H9 (cell line): ENCODE results near the gene ADAMTS2. TPM values are rescaled to one million over a fixed set of nuclear protein-coding genes. Genes with fewer than 3 reads are reported as not detected.

ENCODE experiments used
- DNase-seq: peaks from one replicate; pipeline ENCODE4 v3.0.0-alpha.2; 2017
- H2AFZ ChIP-seq: one replicate; pipeline ENCODE4 v1.6.1; 2013; ENCODE audit warnings: mild to moderate bottlenecking, low read length, control low read depth, moderate library complexity
- H2AK5ac ChIP-seq: 2 replicates; pipeline ENCODE4 v1.6.1; 2013; ENCODE audit warnings: low read length, control low read depth, mixed read lengths; ENCODE audit not compliant: insufficient read length
- H2BK120ac ChIP-seq: one replicate; pipeline ENCODE4 v1.6.1; 2013; ENCODE audit warnings: low read depth, mild to moderate bottlenecking, low read length, control low read depth, inconsistent platforms; ENCODE audit not compliant: poor library complexity, severe bottlenecking
- H2BK12ac ChIP-seq: 2 replicates; pipeline ENCODE4 v1.6.1; 2013; ENCODE audit warnings: low read length, control low read depth, mixed read lengths, low read depth; ENCODE audit not compliant: insufficient read length
- H2BK15ac ChIP-seq: 2 replicates; pipeline ENCODE4 v1.6.1; 2013; ENCODE audit warnings: low read depth, low read length, control low read depth
- H2BK20ac ChIP-seq: one replicate; pipeline ENCODE4 v1.6.1; 2013; ENCODE audit warnings: low read depth, mild to moderate bottlenecking, low read length, control low read depth, inconsistent platforms; ENCODE audit not compliant: poor library complexity, severe bottlenecking
- H2BK5ac ChIP-seq: 2 replicates; pipeline ENCODE4 v1.6.1; 2013; ENCODE audit warnings: low read length, control low read depth, mixed read lengths; ENCODE audit not compliant: insufficient read length
- H3K14ac ChIP-seq: 2 replicates; pipeline ENCODE4 v1.6.1; 2013; ENCODE audit warnings: low read length, control low read depth; ENCODE audit not compliant: insufficient read depth
- H3K18ac ChIP-seq: 2 replicates; pipeline ENCODE4 v1.6.1; 2013; ENCODE audit warnings: low read depth, mild to moderate bottlenecking, mixed read lengths, low read length, control low read depth; ENCODE audit not compliant: insufficient read length
- H3K23ac ChIP-seq: 2 replicates; pipeline ENCODE4 v1.6.1; 2013; ENCODE audit warnings: low read length, control low read depth, mixed read lengths, low read depth; ENCODE audit not compliant: insufficient read length
- H3K23me2 ChIP-seq: 2 replicates; pipeline ENCODE4 v1.6.1; 2013; ENCODE audit warnings: low read depth, mild to moderate bottlenecking, mixed read lengths, low read length, control low read depth; ENCODE audit not compliant: insufficient read length, poor library complexity, severe bottlenecking
- H3K27ac ChIP-seq: 2 replicates; pipeline ENCODE4 v1.5.1; 2013; ENCODE audit warnings: low read length, control low read depth, mixed read lengths, low read depth; ENCODE audit not compliant: insufficient read length
- H3K27me3 ChIP-seq: 2 replicates; pipeline ENCODE4 v1.6.1; 2013; ENCODE audit warnings: low read length, control low read depth, inconsistent platforms; ENCODE audit not compliant: insufficient read depth
- H3K4ac ChIP-seq: 2 replicates; pipeline ENCODE4 v1.6.1; 2013; ENCODE audit warnings: low read depth, mild to moderate bottlenecking, control low read depth, inconsistent platforms, low read length, moderate library complexity
- H3K4me1 ChIP-seq: 2 replicates; pipeline ENCODE4 v1.6.1; 2013; ENCODE audit warnings: low read length, control low read depth, inconsistent platforms; ENCODE audit not compliant: insufficient read depth
- H3K4me2 ChIP-seq: 2 replicates; pipeline ENCODE4 v1.6.1; 2013; ENCODE audit warnings: low read length, control low read depth, mixed read lengths; ENCODE audit not compliant: insufficient read length, insufficient read depth
- H3K56ac ChIP-seq: 2 replicates; pipeline ENCODE4 v1.6.1; 2013; ENCODE audit warnings: low read depth, mild to moderate bottlenecking, mixed read lengths, low read length, control low read depth; ENCODE audit not compliant: insufficient read length
- H3K79me1 ChIP-seq: 2 replicates; pipeline ENCODE4 v1.6.1; 2013; ENCODE audit warnings: low read depth, mild to moderate bottlenecking, moderate library complexity, low read length, control low read depth, inconsistent platforms; ENCODE audit not compliant: insufficient read depth, poor library complexity, severe bottlenecking
- H3K79me2 ChIP-seq: 2 replicates; pipeline ENCODE4 v1.6.1; 2013; ENCODE audit warnings: low read length, control low read depth, inconsistent platforms; ENCODE audit not compliant: insufficient read depth
- H3K9ac ChIP-seq: 2 replicates; pipeline ENCODE4 v1.6.1; 2013; ENCODE audit warnings: low read length, control low read depth, mixed read lengths; ENCODE audit not compliant: insufficient read length; ENCODE audit errors: extremely low read depth
- H3K9me3 ChIP-seq: one replicate; pipeline ENCODE4 v1.6.1; 2013; ENCODE audit warnings: low read depth, low read length, inconsistent platforms; ENCODE audit not compliant: control insufficient read depth
- H3T11ph ChIP-seq: one replicate; pipeline ENCODE4 v1.6.1; 2013; ENCODE audit warnings: mild to moderate bottlenecking, low read length, control low read depth, inconsistent platforms
- H4K20me1 ChIP-seq: one replicate; pipeline ENCODE4 v1.6.1; 2013; ENCODE audit not compliant: control insufficient read depth, insufficient read length, insufficient read depth
- H4K5ac ChIP-seq: 2 replicates; pipeline ENCODE4 v1.6.1; 2013; ENCODE audit warnings: low read depth, mild to moderate bottlenecking, mixed read lengths, low read length, control low read depth; ENCODE audit not compliant: insufficient read length
- H4K8ac ChIP-seq: replicated peaks from 2 replicates; pipeline ENCODE4 v1.6.1; 2013; ENCODE audit warnings: low read length, control low read depth, mixed read lengths, low read depth; ENCODE audit not compliant: insufficient read length
- H4K91ac ChIP-seq: 2 replicates; pipeline ENCODE4 v1.6.1; 2013; ENCODE audit warnings: low read depth, mild to moderate bottlenecking, moderate library complexity, mixed read lengths, low read length, control low read depth; ENCODE audit not compliant: insufficient read length
- H3K27ac Mint-ChIP-seq, 3 experiments: 2 replicates in 2 of 3; 3 replicates in 1 of 3; pipeline ENCODE4 v1.8.0; 2020 to 2021; ENCODE audit warnings: mixed read lengths in 3 of 3, mild to moderate bottlenecking in 1 of 3, moderate library complexity in 1 of 3
- H3K27me3 Mint-ChIP-seq: 2 replicates; pipeline ENCODE4 v1.8.0; 2021; ENCODE audit warnings: low read depth, mild to moderate bottlenecking, moderate library complexity, mixed read lengths
- H3K36me3 Mint-ChIP-seq, 3 experiments: 2 replicates in 2 of 3; 3 replicates in 1 of 3; pipeline ENCODE4 v1.8.0; 2020 to 2021; ENCODE audit warnings: low read depth in 3 of 3, mixed read lengths in 3 of 3; ENCODE audit not compliant: insufficient read depth in 1 of 3
- H3K4me1 Mint-ChIP-seq, 2 experiments: 2 replicates each; pipeline ENCODE4 v1.8.0; 2020; ENCODE audit warnings: mixed read lengths in 2 of 2
- H3K4me3 Mint-ChIP-seq, 2 experiments: 2 replicates in 1 of 2; 3 replicates in 1 of 2; pipeline ENCODE4 v1.8.0; 2020 to 2021; ENCODE audit warnings: mild to moderate bottlenecking in 2 of 2, mixed read lengths in 2 of 2, moderate library complexity in 1 of 2
- H3K9me3 Mint-ChIP-seq, 2 experiments: 2 replicates in 1 of 2; 3 replicates in 1 of 2; pipeline ENCODE4 v1.8.0; 2020; ENCODE audit warnings: mild to moderate bottlenecking in 2 of 2, mixed read lengths in 2 of 2, moderate library complexity in 1 of 2
- CTCF ChIP-seq: fragments of 200-600 bp; sonication (generic); conservative IDR thresholded peaks from 3 replicates; pipeline ENCODE4 v1.8.0; 2021; ENCODE audit warnings: antibody characterized with exemption, mild to moderate bottlenecking
- WGBS: extraction: QIAGEN DNeasy Blood & Tissue Kit; methylation state at CpG from one replicate; pipeline ENCODE4 v1.1.7; 2013; ENCODE audit warnings: missing lambda C conversion rate, low lambda C conversion rate, mixed read lengths; ENCODE audit not compliant: insufficient read length; ENCODE audit errors: extremely low coverage; 5-methylcytosine and 5-hydroxymethylcytosine counted together
- total RNA-seq: library from RNA; stranded (reverse); gene quantifications from 2 replicates; pipeline ENCODE4 v1.2.1, GENCODE V29; 2021

ADAMTS2 gene
- total RNA-seq, 1 experiment from 2014 or later, result 5.4 TPM

DNA sequence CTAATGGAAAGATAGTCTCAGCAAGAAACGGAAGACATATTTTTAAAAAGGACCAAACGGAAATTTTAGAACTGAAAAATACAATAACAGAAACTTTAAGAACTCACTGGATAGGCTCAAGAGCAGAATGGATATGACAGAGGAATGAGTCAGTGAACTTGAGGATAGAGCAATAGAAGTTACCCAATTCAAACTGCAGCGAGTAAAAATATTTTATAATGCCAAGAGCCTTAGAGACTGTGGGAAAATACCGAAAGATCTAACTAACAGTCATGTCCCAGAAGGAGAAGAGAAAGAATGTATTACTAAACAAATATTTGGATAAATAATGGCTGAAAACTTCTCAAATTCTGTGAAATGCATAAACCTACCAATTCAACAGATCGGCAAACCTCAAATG lies 40.8 kb downstream of the ADAMTS2 start:
- Mint-ChIP-seq H3K4me3 (no peak overlapping the region), H3K9me3 (peaks cover 16 to 25% of the 10 kb centered on the region in 2 experiments; a peak in 4 of 5 replicates), H3K27me3 (peaks cover 2% of the 10 kb centered on the region; the same call in 1 of the 2 replicates), H3K36me3 (0 out of 7 replicates have a peak, but pooled peaks cover 0 to 5% (median 2%) of the 10 kb centered on the region in 3 experiments), H3K27ac (no peak overlapping the region), H3K4me1 (0 out of 4 replicates have a peak, but pooled peaks cover 0 to 4% of the 10 kb centered on the region in 2 experiments)
- no peak overlapping the region for H2BK15ac ChIP-seq
- no peak overlapping the region for H3K56ac ChIP-seq
- no peak overlapping the region for H2BK120ac ChIP-seq
- no peak overlapping the region for H3K23ac ChIP-seq
- no peak for DNase-seq
- no peak overlapping the region for H3K4me2 ChIP-seq
- no peaks in the 10 kb centered on the region for H4K20me1 ChIP-seq
- H2BK5ac ChIP-seq, result no peak overlapping the region
- no peaks in the 10 kb centered on the region for H3K23me2 ChIP-seq
- no peak overlapping the region for H4K91ac ChIP-seq
- TF ChIP-seq CTCF, result no peak
- H4K8ac ChIP-seq, result no peak overlapping the region
- H3K9ac ChIP-seq, result no peak overlapping the region
- no peak overlapping the region for H3K18ac ChIP-seq
- H3K14ac ChIP-seq, result no peak overlapping the region
- no peak overlapping the region for H4K5ac ChIP-seq
- no peaks in the 10 kb centered on the region for H3K27me3 ChIP-seq
- H3K9me3 ChIP-seq, result no peaks in the 10 kb centered on the region
- no peak overlapping the region for H2AFZ ChIP-seq
- no peak overlapping the region for H3T11ph ChIP-seq
- H3K79me2 ChIP-seq, result no peaks in the 10 kb centered on the region
- H2BK20ac ChIP-seq, result no peak overlapping the region
- no peak overlapping the region for H3K27ac ChIP-seq
- H2AK5ac ChIP-seq, result no peak overlapping the region
- WGBS, result no CpG with 5 or more reads among the region's 5 CpGs
- H3K4ac ChIP-seq, result no peak overlapping the region
- no peaks in the 10 kb centered on the region for H3K79me1 ChIP-seq
- no peak overlapping the region for H2BK12ac ChIP-seq
- no peaks in the 10 kb centered on the region for H3K4me1 ChIP-seq
